ENCODE data around the gene SDC4. TPM values are rescaled to one million over a fixed set of nuclear protein-coding genes. Genes with fewer than 3 reads are reported as not detected.
A peak's percentile ranks its signal among the peaks of the same experiment; 100 is the strongest.

The SDC4 gene
- total RNA-seq, 2 donors from 2014 or later, result 93.5 to 108 TPM

GRCh38 chr20:45374101-45374467, 25.9 kb upstream of the SDC4 start:
- no peaks in the 10 kb centered on the region for H3K9me3 ChIP-seq
- H3K36me3 ChIP-seq, result no peaks in the 10 kb centered on the region
- H3K27ac ChIP-seq, result peak overlapping the region; percentile 75 to 85
- no peak for ATAC-seq (ENCODE audit: insufficient number of reproducible peaks, low FRiP score, low read depth)
- no peaks in the 10 kb centered on the region for H3K27me3 ChIP-seq (replicated peaks; ENCODE audit: insufficient read depth)
- no peak for DNase-seq (ENCODE audit: low spot score)
- H3K4me1 ChIP-seq (ENCODE audit: control insufficient read depth in 1 of 2, low read depth in 2 of 2), result peaks cover 4 to 15% of the 10 kb centered on the region in 2 donors
- no peak for TF ChIP-seq CTCF (IDR thresholded peaks at IDR 0.05)
- peak overlapping the region; percentile 69 for H3K4me3 ChIP-seq

- ATAC-seq (ENCODE audit: insufficient number of reproducible peaks, low FRiP score, low read depth) (peak; percentile 54), DNase-seq (ENCODE audit: low spot score) (peak; percentile 72)
- H3K27me3 ChIP-seq (replicated peaks; ENCODE audit: insufficient read depth), result no peaks in the 10 kb centered on the region
- peak; percentile 77 for TF ChIP-seq CTCF (IDR thresholded peaks at IDR 0.05)
- peak overlapping the region; percentile 75 to 85 for H3K27ac ChIP-seq
- peak overlapping the region; percentile 69 for H3K4me3 ChIP-seq
- H3K9me3 ChIP-seq, result no peaks in the 10 kb centered on the region
- H3K4me1 ChIP-seq (ENCODE audit: control insufficient read depth in 1 of 2, low read depth in 2 of 2), result peaks cover 4 to 15% of the 10 kb centered on the region in 2 donors
- H3K36me3 ChIP-seq, result no peaks in the 10 kb centered on the region
Measured at GRCh38 chr20:45373353-45374100, 25.3 kb upstream of the SDC4 start.

GRCh38 chr20:45372646-45373352, 24.6 kb upstream of the SDC4 start:
- H3K4me1 ChIP-seq (ENCODE audit: control insufficient read depth in 1 of 2, low read depth in 2 of 2), result peaks cover 4 to 15% of the 10 kb centered on the region in 2 donors
- H3K27ac ChIP-seq, result peak overlapping the region; percentile 75 to 85
- H3K9me3 ChIP-seq, result no peaks in the 10 kb centered on the region
- H3K27me3 ChIP-seq (replicated peaks; ENCODE audit: insufficient read depth), result no peaks in the 10 kb centered on the region
- peak overlapping the region; percentile 69 for H3K4me3 ChIP-seq
- peak; percentile 47 for ATAC-seq (ENCODE audit: insufficient number of reproducible peaks, low FRiP score, low read depth)
- DNase-seq (ENCODE audit: low spot score), result no peak
- peaks cover 6% of the 10 kb centered on the region for H3K36me3 ChIP-seq
- no peak for TF ChIP-seq CTCF (IDR thresholded peaks at IDR 0.05)

GRCh38 chr20:45372241-45372640, 24.0 kb upstream of the SDC4 start:
- H3K27ac ChIP-seq, result peak overlapping the region; percentile 72 to 85
- DNase-seq (ENCODE audit: low spot score), result no peak
- TF ChIP-seq CTCF (IDR thresholded peaks at IDR 0.05), result no peak

GRCh38 chr20:45370571-45371160, 22.4 kb upstream of the SDC4 start:
- Histone ChIP-seq H3K4me3 (no peak overlapping the region), H3K36me3 (peaks cover 18% of the 10 kb centered on the region), H3K9me3 (no peaks in the 10 kb centered on the region), H3K4me1 (ENCODE audit: control insufficient read depth in 1 of 2, low read depth in 2 of 2) (peaks cover 4 to 15% of the 10 kb centered on the region in 2 donors), H3K27ac (no peak overlapping the region), H3K27me3 (replicated peaks; ENCODE audit: insufficient read depth) (no peaks in the 10 kb centered on the region)
- no peak for TF ChIP-seq CTCF (IDR thresholded peaks at IDR 0.05)
- DNase-seq (ENCODE audit: low spot score) (no peak), ATAC-seq (ENCODE audit: insufficient number of reproducible peaks, low FRiP score, low read depth) (no peak)

More at GRCh38 chr20:45372241-45372640, 24.0 kb upstream of the SDC4 start:
- peaks cover 4 to 15% of the 10 kb centered on the region in 2 donors for H3K4me1 ChIP-seq (ENCODE audit: control insufficient read depth in 1 of 2, low read depth in 2 of 2)
- no peaks in the 10 kb centered on the region for H3K9me3 ChIP-seq
- H3K27me3 ChIP-seq (replicated peaks; ENCODE audit: insufficient read depth), result no peaks in the 10 kb centered on the region
- H3K36me3 ChIP-seq, result peaks cover 8% of the 10 kb centered on the region
- H3K4me3 ChIP-seq, result peak overlapping the region; percentile 69
- ATAC-seq (ENCODE audit: insufficient number of reproducible peaks, low FRiP score, low read depth), result no peak

All from thoracic aorta (tissue), 2 donors.